B cell (primary cell): ENCODE data around the gene VHLL.

Source experiments
- EZH2 ChIP-seq: IDR thresholded peaks from 2 replicates; pipeline ENCODE4 v1.6.1; 2012; ENCODE audit warnings: borderline replicate concordance, low read depth, mild to moderate bottlenecking, moderate library complexity, low read length; ENCODE audit not compliant: insufficient read depth, poor library complexity, severe bottlenecking
- TF ChIP-seq, protein P1 (sequence below): fragments of 200-600 bp; IDR thresholded peaks from one replicate; pipeline ENCODE4 v1.8.0; 2022; ENCODE audit warnings: antibody characterized with exemption, mild to moderate bottlenecking

- TF ChIP-seq, protein P1, sequence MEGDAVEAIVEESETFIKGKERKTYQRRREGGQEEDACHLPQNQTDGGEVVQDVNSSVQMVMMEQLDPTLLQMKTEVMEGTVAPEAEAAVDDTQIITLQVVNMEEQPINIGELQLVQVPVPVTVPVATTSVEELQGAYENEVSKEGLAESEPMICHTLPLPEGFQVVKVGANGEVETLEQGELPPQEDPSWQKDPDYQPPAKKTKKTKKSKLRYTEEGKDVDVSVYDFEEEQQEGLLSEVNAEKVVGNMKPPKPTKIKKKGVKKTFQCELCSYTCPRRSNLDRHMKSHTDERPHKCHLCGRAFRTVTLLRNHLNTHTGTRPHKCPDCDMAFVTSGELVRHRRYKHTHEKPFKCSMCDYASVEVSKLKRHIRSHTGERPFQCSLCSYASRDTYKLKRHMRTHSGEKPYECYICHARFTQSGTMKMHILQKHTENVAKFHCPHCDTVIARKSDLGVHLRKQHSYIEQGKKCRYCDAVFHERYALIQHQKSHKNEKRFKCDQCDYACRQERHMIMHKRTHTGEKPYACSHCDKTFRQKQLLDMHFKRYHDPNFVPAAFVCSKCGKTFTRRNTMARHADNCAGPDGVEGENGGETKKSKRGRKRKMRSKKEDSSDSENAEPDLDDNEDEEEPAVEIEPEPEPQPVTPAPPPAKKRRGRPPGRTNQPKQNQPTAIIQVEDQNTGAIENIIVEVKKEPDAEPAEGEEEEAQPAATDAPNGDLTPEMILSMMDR, result no peak
- no peak for TF ChIP-seq EZH2
Measured at GRCh38 chr1:156284757-156285156, 14.3 kb downstream of the VHLL start.
